ENCODE results near the gene MRPS24.
A peak's percentile ranks its signal among the peaks of the same experiment; 100 is the strongest.
"Not testable (repeated sequence)": the region's sequence is repeated elsewhere in the genome, so short reads cannot be mapped to it uniquely, and the experiment has no call there.

MRPS24 gene
- 3.1 to 3.4 reads per million in 2 donors for total RNA-seq

DNA sequence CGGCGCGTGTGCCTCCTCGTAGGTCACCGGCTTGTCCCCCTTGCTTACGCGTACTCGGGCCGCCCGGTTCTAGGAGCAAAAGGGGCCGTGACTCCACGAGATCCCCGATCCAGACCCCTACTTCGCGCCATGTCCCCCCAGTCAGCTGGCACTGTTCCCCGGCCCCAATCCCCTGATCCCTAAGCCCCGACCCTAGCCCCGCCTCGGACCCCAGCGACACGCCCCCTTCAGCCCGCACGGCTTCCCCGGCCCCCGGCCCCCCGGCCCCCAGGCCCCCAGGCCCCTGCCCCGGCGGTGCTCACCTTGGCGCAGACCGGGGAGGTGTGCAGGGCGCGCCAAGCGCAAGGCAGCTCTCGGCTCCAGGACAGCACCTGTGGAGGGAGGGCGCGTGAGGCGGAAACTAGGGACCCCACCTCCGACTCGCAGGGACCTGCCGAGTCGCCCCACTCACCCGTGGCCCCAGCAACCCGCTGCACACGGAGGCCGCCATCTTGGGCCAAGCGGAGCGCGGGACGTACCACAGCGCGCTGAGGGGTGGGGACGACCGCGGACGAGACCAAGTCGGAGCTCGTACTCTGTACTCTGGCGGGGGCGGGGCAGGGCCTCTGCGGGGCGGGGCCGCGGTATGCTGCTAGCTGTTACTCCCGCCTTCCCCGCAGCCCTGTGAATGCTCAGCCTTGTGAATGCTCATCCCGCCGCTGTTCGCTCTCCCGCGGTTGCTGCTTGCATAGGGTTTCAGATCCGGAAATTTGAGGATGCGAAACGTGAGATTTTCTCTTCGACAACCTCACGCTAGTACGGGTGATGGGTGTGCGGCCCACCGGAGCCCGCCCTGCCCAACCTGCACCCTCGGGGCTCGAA, at the start of gene MRPS24:
Gene MRPS24 (minus strand): TSS at position 512 of the 861 bp plus-strand sequence. CDS start 22 bp downstream, at position 490.
- DNase-seq, result peak; percentile 91

DNA sequence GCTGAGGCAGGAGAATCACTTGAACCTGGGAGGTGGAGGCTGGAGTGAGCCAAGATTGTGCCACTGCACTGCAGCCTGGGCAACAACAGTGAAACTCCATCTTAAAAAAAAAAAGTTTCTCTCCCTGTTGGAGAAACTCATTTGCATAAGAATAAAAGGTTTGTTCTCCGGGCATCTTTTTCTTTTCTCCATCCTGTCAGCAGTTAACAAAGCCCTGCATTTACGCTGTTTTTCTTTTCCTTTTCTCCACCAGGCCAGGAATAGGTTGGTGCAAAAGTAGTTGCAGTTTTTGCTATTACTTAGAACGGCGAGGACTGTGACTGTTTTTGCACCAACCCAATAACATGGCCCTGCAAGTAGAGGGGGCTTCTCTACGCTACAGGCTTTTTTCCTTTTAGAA, 46.6 kb upstream of the MRPS24 start:
- DNase-seq, result no peak

DNA sequence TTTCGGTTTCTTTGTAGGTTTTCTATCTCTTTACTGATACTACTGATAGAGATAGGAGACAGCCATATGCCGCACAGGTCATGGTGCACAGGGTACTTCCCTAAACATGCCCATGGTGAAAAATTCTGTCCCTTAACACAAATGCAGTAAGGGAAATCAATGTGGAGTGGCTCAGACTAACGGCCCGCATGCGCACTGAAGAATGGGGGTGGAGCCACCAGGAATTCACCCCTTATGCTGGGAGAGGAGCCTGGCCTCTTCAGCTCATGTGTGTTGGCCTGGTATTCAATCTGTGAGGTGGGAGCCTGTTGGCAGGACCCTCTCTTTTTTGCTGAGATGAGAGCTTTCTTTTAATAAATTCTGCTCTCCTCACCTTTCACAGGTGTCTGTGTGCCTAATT, 45.5 kb upstream of the MRPS24 start:
- DNase-seq, result no peak

DNA sequence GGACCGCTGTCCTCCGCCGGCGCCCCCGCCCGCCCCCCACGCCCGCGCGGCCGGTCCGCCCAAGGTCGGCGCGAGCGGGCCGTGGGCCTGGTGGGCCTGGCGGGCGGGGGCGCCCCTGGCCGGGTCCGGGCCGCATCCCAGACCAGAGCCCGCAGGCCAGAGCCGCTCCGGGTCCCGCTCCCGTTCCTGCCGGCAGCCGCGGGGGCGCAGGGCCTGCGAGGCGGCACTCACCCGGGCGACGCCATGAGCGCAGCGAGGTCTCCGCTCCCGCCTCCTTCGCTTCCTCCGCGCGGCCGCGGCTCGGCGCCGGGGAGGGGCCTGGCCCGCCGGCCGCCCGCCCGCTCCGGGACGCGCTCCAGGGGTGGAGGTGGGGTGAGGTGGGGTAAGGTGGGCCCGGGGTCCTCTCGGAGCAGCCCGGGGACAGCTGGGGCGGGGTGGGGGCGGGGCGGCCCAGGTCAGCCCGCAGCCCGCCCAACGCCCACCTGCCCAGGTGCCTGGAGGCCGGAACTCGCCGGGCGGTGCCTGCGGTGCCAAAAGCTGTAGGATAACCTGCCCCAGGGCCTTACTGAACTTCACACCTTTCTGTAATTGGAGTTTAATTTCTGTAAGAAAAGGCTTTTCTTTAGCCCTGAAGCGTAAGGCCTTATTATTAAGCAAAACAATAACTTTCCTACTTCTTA, 37.2 kb upstream of the MRPS24 start, which contains the start of gene URGCP:
Gene URGCP (minus strand): TSS at position 266 of the 680 bp plus-strand sequence. CDS start 21 bp downstream, at position 245.
- DNase-seq, result peak; percentile 32

DNA sequence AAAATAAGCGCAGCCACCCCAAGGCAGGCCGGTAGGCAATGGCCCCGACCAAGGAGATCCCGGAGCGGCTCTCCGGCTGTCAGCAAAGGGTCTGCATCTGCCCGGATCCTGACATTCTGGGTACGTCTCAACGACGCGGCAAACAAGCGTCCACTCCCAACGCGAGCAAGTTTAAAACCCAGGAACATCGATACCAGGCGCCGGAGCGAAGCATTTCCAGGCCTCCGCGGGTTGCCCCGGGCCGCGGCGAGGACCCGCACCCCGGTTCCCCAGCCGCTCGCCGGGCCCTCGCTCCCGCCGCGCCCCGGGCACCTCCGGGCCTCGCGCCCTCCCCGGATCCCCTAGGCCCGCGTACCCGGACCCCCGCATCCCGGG, 36.6 kb upstream of the MRPS24 start:
- DNase-seq, result peak; percentile 23

DNA sequence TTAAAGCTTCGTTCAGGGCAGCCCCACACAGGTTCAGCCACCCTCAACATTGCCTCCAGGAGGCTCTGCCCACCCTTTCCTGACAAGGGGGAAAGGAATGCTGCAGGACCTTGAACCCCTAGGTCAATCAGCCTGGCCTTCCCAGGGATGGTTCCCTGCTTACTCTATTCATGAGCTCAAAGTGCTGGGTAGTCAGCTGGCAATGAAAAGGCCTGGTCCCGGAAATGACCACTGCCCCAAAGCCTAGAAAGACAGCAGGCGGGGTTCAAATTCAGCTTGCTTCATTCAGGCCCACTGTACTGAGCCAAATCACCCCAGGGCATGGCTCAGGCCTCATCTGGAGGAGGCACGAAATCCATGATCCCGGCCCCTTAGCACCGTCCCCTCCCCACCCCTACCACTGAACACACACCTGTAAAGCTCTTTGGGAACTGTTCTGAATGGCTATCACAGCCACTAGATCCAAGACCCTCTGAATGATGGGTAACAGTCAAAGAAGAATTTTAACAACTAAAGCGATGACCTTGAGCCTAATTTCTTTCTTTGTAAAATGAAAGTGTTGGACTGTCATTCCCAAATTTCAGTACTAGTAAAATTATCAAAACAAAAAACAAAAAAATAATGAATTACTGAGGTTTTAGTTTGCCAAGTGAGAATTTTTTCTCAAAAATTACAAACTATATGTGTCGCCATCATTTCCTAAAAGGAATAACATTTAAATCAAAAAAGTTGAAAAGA, 36.1 kb upstream of the MRPS24 start:
- no peak for DNase-seq

DNA sequence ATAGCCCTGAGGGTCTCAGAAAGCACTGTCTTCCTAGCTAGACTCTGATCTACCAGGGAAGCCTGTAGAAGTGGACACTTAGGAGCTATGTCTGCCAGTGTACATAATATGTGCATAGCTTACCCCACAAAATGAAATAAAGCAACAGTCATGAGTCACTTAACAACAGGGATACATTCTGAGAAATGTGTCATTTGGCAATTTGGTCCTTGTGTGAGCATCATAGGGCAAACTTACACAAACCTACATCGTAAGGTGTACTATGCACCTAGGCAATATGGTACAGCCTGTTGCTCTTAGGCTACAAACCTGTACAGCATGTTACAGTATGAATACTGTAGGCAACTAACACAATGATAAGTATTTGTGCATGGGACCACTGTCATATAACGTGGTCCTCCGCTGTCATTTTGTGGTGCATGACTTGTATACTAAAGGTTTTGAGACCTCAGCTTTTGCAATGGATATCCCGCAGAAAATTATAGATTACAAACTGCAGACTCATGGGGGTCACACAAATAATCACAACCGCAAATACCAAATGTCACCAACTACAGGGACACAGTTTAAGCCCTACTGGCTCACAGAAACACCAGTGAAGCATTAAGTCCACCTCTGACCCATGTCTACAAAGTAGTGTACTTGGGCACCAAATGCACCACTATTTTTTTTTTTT, 35.4 kb upstream of the MRPS24 start:
- DNase-seq, result no peak

DNA sequence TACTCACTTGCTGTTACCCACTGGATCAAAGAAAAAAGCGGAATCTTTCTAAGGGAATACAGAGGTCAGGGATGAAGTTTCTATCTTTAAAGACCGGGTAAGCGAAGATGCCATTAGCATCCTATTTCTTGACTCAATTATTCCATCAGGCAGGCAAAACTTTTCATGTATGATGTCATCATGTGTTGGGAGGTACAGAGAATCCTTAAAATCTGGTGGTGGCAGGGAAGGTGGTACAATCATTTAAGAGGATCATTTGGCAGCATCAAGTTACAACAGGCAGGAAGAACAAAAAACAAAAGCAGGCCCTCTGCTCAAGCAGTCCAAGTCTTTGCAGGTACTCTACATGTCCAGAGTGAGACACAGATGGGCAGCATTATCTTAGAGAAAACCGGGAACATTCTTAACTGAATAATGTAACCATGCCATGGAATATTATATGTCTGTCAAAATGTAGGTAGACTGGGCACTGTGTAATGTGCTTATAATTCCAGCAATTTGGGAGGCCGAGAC, 33.3 kb upstream of the MRPS24 start:
- DNase-seq, result no peak

DNA sequence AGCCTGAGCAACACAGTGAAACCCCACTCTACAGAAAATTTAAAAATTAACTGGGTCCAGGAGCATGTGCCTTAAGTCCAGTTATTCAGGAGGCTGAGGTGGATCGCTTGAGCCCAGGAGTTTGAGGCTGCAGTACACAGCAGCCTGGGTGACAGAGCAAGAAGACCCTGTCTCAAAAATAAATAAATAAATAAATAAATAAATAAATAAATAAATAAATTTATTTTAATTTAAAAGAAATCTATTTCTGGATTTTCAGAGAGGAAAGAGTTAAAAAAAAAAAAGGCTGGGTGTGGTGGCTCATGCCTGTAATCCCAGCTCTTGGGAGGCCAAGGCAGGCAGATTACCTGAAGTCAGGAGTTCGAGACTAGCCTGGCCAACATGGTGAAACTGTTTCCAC, 29.3 kb upstream of the MRPS24 start:
- not testable (repeated sequence) for DNase-seq

DNA sequence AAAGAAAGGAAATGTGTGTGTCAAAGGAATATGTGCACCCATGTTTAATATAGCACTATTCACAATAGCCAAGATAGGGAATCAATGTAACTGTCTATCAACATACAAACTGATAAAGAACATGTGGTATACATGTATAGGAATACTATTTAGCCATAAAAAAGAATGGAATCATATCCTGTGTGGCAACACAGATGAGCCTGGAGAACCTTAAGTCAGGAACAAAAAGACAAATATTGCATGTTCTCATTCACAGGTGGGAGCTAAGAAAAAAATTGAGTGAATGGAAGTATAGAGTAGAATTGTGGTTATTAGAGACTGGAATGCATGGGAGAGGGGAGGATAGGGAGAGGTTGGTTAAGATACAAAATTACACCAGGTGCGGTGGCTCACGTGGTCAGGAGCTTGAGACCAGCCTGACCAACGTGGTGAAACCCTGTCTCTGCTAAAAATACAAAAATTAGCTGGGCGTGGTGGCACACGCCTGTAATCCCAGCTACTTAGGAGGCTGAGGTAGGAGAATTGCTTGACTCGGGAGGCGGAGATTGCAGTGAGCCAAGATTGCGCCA, 26.6 kb upstream of the MRPS24 start:
- no peak for DNase-seq

DNA sequence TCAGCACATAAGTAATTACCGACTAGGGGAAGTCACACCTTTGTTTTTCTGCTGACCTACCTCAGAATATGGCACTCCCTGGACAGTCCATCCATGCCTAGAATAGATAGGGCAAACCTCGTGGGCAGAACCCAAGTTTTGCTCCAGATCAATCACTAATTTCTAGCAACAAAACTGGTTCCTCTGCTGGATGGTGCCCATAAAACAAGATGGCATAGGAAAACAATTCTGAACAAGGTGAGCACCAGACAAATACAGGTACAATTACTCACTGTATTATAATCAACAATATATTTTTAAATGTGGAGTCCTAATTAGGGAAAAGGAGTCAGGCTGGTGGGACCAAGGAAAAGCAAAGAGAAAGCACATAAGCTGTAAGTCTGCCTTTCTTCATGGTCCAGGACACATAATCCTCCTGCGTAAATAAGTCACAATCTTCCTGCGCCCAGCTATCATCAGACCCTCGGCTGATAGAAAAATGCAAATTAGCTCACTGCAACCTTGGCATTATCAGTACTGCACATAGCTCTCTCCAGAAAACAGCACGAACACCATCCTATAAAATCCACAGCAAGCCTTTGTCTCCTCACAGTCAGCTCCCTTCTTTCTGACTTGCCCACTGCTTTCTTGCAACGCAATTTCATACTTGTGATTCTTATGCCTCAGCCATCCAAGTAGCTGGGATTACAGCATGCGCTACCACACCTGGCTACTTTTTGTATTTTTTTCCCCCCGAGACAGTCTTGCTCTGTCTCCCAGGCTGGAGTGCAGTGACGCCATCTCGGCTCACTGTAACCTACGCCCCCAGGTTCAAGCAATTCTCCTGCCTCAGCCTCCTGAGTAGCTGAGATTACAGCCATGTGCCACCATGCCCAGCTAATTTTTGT, 22.0 kb upstream of the MRPS24 start:
- DNase-seq, result no peak

DNA sequence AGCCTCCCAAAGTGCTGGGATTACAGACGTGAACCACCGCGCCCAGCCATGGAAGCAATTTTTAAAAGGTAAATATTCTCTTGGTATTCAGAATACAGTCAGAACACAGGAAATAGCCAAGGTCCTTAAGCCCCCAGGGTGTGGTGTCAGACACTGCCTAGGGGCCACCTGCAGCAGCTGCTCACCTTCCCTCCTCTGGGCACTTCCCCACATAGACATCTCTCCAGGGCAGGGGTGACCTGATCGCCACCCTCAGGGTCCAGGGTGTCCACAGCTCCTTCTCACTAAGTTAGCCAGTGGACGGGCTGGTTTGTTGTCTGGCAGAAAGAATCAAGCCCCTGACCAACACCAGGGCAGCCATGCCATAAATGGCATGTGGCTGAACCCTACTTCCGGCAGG, 21.2 kb upstream of the MRPS24 start:
- no peak for DNase-seq

DNA sequence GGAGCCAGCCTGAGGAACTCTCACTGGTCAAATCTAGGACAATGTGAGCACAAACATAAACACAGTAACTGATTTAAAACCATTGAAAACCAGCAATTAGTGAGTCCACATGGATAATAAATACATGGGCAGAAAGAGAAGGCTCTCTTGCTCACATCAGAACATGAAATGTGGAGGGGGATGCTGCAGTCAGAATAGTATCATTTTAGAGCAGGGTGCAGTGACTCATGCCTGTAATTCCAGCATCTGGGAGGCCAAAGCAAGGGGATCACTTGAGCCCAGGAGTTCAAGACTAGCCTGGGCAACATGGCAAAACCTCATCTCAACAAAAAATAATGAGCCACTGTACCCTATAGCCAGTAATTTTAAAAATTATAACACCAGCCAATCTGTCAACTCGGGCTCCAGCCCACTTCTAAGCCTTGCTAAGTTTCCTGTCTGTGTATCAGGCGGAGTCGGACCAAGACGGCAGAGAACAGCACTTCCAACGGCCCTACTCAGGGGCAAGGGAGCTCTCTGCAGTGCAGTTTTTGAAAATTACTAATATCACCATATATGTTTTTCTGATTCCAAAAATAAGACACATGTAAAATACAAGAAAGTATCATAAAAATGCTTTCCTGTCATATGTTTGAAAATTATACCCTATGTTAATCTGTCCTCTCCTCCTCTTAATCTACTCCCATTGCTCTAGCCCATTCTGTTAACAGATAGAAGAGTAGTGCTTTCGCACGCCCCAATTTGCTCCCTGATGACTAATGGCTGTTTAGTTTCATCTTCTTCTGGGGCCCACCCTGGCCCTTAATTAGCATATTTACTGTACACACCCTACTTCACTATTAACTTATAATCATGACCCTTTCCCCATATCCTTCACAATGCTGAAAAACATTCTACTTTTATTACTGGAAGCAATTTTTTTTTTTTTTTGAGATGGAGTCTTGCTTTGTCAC, 20.0 kb upstream of the MRPS24 start:
- no peak for DNase-seq

DNA sequence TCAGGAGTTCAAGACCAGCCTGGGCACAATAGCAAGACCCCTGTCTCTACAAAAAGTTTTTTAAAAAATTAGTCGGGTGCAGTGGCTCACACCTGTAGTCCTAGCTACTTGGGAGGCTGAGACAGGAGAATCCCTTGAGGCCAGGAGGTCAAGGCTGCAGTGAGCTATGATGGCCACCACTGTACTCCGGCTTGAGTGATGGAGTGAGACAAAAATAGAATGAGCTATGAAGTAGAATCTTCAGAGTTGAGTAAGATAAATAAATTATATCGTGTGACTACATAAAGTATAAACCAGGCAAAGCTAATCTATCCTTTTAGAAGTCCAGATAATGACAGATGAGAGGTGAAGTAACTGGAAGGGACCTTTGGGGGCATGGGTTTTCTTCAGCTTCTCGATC, 15.3 kb upstream of the MRPS24 start:
- DNase-seq, result no peak

DNA sequence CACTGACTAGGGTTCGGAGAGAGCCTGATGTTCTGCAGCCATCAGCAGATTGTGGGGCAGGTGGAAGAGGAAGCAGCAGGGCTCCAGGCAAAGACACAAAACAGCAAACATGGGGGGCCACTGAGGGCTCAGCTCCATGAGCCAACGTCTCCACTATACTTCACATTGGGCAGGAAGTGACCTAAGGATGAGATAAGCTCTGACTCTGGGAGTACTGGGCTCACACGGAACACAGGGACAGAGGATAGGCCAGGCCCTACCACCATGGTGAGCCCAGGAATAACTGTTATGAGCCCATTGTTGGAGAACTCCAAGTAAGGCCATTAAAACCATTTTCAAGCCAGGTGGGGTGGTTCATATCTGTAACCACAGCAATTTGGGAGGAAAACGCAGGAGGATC, 14.9 kb upstream of the MRPS24 start:
- no peak for DNase-seq

DNA sequence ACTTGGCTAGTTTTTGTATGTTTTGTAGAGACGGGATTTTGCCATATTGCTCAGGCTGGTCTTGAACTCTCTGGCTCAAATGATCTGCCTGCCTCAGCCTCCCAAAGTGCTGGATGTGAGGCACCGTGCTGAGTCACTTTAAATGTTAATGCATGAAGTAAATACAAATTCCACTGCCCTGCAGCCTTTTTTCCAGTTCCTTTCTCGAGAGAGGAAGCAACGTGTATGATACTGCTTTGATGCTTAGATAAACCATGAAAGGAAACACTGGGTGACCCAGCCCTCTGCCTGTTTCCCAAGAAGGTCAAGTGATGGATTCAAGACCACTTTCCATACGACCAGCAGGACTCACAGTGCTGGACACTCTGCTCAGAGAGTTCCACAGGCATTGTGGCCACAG, 11.3 kb upstream of the MRPS24 start:
- DNase-seq, result no peak

DNA sequence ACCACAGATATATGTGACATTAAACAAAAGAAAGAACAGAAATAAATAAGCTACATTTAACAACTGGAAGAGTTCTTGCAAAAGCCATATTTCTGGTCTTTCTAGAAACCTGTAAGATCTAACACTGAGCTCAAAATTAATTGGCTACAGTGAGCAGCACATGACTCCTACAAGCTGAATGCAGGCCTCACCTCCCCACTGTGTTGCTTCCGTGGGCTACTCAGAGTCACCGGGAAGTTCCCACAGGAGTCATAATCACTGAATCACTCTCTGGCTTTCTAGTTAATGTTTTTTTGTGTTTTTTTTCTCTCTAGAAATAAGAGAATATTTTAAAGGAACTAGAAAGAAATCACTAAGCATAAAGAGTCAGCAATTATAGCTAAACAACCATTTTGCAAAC, 10.2 kb upstream of the MRPS24 start:
- DNase-seq, result no peak

DNA sequence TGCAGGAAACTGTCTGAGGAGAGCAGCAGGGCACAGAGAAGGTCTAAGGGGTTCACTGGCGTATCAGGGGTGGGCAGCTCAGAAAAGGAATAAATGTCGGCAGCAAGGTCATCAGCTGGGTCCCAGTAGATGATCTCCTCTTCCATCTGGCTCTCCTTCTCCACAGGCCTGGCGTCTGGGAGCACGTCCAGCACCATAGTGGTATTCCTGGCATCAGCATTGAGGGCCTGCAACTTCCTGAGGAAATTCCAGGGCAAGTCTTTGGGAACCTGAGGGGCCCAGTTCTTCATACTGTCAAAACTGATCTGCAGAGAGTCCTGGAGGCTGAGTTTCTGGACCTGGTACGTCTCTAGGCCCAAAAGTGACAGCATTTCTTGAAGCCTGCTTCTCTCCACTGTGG, 9.6 kb upstream of the MRPS24 start:
- no peak for DNase-seq

DNA sequence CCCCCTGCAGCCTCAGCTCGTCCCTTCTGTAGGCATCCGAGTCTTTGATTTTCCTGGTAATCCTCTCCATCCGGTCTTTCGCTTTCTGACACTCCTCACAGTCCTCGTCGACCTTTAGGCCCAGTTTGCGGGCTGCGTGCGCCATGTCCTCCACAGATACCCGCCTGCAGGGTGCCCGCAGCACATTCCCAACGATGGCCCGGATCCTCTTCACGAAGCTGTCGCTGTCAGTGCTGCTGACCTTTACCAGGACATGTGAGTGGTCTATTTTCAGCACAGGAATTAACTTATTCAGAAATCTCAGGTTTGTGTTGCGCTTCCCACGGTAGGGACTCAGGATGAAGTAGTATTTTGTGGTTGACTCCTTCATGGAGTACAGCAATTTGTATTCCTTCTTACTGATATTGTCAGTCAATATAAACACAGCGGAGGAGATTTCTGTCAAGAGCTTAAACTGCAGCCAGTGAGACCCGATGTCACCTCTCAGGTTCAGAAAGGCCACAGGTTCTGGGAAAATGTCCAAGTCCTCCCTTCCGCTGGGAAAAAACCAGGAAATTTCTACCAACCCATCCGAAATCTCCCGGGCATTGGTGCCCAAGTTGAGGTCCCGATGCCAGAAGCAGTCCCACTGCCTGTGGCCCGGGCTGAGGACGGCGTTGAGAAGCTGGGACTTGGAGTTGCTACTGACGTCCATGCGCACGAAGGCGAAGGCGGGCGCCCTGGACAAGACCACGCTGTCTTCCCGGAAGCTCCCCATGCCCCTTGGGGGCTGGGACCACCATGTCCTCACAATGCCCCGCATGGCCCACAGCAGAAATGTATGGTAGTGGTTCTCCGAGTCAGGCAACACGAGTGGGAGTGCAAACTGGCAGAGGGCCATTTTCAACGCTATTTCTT, 8.9 kb upstream of the MRPS24 start:
- DNase-seq, result no peak
